ENCODE results near the gene XPR1.

The XPR1 gene

DNA sequence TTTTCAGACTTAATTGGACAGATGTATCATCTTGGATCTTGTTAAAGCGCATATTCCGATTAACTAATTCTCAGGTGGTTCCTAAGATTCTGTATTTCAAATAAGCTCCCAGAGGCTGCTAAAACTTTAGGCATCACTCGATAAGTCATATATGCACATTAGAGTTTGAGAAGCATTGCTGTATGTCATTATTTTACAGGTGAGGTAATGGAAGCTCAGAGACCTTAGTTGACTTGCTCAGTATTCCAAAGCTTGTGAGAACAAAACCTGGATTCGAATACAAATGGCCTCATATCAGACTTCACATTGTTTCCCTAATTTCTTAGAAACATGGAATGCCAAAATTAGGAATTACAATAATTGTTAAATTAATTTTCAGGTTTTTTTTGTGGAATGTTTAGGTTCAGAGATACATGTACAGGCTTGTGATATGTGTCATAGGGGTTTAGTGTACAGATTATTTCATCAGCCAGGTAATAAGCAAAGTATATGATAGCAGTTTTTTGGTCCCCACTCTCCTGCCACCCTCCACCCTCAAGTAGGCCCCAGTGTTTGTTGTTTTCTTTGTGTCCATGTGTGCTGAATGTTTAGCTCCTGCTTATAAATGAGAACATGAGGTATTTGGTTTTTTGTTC is 96.8 kb downstream of the XPR1 start:
- ChIA-PET CTCF (no interaction called here), POLR2A (no interaction called here)
- TF ChIP-seq, protein P1, sequence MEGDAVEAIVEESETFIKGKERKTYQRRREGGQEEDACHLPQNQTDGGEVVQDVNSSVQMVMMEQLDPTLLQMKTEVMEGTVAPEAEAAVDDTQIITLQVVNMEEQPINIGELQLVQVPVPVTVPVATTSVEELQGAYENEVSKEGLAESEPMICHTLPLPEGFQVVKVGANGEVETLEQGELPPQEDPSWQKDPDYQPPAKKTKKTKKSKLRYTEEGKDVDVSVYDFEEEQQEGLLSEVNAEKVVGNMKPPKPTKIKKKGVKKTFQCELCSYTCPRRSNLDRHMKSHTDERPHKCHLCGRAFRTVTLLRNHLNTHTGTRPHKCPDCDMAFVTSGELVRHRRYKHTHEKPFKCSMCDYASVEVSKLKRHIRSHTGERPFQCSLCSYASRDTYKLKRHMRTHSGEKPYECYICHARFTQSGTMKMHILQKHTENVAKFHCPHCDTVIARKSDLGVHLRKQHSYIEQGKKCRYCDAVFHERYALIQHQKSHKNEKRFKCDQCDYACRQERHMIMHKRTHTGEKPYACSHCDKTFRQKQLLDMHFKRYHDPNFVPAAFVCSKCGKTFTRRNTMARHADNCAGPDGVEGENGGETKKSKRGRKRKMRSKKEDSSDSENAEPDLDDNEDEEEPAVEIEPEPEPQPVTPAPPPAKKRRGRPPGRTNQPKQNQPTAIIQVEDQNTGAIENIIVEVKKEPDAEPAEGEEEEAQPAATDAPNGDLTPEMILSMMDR (IDR thresholded peaks at IDR 0.05; ENCODE audit: control extremely low read depth, extremely low read depth, low read depth, missing control alignments), result no peak
- DNase-seq (ENCODE audit: extremely low spot score), result no peak

DNA sequence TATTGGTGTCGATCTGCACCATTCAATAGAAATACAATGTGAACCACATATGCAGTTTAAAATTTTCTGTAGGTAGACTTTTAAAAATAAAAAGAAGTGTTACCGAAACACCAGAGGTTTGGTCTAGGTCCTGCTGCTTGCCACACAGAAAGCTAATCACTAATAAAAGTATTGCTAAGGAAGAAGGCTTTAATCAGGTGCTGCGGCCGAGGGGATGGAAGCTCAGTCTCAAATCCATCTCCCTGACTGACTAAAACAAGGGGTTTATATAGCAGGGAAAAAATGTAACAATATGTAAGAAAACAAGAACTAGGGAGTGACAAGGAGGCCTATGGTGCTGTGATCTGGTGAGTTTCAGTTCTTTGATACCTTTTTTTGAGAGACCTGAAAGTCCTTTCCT is 99.3 kb downstream of the XPR1 start:
- TF ChIP-seq, protein P1 (IDR thresholded peaks at IDR 0.05; ENCODE audit: control extremely low read depth, extremely low read depth, low read depth, missing control alignments), result no peak
- ChIA-PET CTCF (no interaction called here), POLR2A (no interaction called here)
- DNase-seq (ENCODE audit: extremely low spot score), result no peak

DNA sequence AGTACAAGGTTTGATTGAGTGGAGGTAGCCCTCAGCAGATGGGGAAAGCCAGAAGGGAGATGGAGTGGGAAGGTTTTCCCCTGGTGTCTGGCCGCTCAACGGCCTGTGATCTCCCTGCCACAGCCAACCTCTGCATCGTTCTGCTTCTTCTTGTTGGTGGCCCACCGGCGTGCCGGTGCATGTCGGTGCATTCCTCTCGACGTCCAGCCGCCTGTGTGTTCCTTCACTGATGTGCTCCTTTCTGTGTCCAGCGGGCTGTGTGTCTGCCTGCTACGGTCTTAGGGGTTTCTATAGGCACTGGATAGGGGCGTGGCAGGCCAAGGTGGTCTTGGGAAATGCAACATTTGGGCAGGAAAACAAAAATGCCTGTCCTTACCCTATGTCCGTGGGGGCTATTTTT is 101.0 kb downstream of the XPR1 start:
- DNase-seq (ENCODE audit: extremely low spot score), result no peak
- CTCF ChIA-PET, result no interaction called here
- TF ChIP-seq, protein P1 (IDR thresholded peaks at IDR 0.05; ENCODE audit: control extremely low read depth, extremely low read depth, low read depth, missing control alignments), result no peak
- POLR2A ChIA-PET, result no interaction called here

DNA sequence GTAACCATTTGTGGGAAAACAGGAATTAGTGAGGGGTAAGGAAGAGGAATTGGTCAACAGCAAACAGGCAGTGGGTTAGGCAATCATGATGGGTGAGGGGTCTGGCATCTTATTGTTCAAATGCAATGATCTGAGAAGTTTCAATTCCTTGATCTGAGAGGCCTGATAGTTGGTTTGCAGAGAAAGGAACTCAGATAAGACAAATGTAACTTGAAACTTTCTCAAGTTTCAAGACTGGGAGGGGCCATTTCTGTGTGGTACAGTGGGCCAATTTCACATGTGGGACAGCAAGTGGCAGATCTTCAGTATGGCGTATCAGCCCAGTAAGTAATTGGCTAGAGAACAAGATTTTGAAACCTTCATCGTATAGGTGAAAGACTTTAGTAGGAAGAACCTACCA is 102.5 kb downstream of the XPR1 start:
- POLR2A ChIA-PET, result no interaction called here
- CTCF ChIA-PET, result no interaction called here
- TF ChIP-seq, protein P1 (IDR thresholded peaks at IDR 0.05; ENCODE audit: control extremely low read depth, extremely low read depth, low read depth, missing control alignments), result no peak
- no peak for DNase-seq (ENCODE audit: extremely low spot score)

DNA sequence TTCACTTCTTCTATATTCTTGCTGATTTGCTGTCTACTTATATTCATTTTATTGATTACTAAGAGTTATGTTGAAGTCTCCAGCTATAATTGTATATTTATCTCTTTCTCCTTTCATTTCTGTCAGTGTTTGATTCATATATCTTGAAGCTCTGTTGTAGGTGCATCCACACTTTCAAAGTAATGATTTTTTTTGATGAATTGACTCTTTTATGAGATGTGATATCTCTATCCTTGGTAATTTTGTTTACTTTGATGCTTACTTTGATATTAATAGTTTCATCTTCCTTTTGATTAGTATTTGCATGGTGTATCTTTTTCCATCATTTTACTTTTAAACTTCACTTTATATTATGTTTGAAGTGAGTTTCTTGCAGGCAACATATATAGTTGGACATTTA is 110.8 kb downstream of the XPR1 start:
- CTCF ChIA-PET, result no interaction called here
- no peak for DNase-seq (ENCODE audit: extremely low spot score)
- POLR2A ChIA-PET, result no interaction called here
- TF ChIP-seq, protein P1 (IDR thresholded peaks at IDR 0.05; ENCODE audit: control extremely low read depth, extremely low read depth, low read depth, missing control alignments), result no peak

DNA sequence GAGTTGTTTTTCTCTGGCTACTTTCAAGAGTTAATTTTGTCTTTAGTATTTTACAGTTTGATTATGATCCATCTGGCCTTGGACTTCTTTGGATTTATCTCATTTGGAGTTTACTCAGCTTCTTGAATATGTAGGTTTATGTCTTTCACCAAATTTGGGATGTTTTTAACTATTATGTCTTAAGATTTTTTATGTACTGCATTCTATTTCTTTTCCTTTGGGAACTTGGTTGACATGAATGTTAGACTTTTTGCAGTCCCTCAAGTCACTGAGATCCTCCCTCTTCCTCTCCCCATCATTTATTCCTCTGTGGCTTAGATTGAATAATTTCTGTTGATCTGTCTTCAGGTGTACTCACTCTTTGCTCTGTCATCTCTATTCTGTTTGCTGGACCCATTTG is 112.0 kb downstream of the XPR1 start:
- ChIA-PET CTCF (no interaction called here), POLR2A (no interaction called here)
- TF ChIP-seq, protein P1 (IDR thresholded peaks at IDR 0.05; ENCODE audit: control extremely low read depth, extremely low read depth, low read depth, missing control alignments), result no peak
- DNase-seq (ENCODE audit: extremely low spot score), result no peak

DNA sequence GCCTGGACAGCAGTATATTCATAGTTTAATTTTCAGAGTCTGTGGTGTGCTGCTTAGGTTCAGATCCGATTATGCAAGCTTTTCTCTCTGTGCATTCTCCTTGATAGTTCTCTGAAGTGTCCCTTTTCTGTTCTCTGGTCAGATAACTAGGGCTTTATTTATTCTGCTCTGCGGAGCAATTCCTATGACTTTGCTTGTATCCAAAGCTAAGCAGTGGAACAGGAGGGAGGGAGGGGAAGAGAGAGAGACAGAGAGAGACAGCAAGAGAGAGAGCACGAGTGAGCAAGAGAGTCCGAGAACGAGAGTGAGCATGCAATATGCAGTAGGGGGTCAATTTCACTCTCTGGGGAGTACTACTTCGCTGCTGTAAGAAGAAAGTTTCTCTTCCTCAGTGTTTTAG is 113.3 kb downstream of the XPR1 start:
- ChIA-PET CTCF (no interaction called here), POLR2A (no interaction called here)
- DNase-seq (ENCODE audit: extremely low spot score), result no peak
- TF ChIP-seq, protein P1 (IDR thresholded peaks at IDR 0.05; ENCODE audit: control extremely low read depth, extremely low read depth, low read depth, missing control alignments), result no peak

All from GM10248 (cell line).